T-helper 1 cell treated with Interleukin-12 subunit alpha and Interleukin-12 subunit beta and Interleukin-4 antibody, amounts not matched to agents 30 ng/mL and 1 ng/mL, for 36 hours (primary cell): Measurements from ENCODE around the gene DHH. TPM values are rescaled to one million over a fixed set of nuclear protein-coding genes. Genes with fewer than 3 reads are reported as not detected.

Source experiments
- intact Hi-C: fragments of 100-400 bp; cut with micrococcal nuclease; formaldehyde crosslinking; loops from one replicate; pipeline ENCODE4 v1.15.1; 2024
- total RNA-seq: library from RNA; stranded (reverse); gene quantifications from 2 replicates; pipeline ENCODE4 v1.2.3, GENCODE V29; 2022

The DHH gene
- total RNA-seq, 1 donor from 2014 or later, result not detected

DNA sequence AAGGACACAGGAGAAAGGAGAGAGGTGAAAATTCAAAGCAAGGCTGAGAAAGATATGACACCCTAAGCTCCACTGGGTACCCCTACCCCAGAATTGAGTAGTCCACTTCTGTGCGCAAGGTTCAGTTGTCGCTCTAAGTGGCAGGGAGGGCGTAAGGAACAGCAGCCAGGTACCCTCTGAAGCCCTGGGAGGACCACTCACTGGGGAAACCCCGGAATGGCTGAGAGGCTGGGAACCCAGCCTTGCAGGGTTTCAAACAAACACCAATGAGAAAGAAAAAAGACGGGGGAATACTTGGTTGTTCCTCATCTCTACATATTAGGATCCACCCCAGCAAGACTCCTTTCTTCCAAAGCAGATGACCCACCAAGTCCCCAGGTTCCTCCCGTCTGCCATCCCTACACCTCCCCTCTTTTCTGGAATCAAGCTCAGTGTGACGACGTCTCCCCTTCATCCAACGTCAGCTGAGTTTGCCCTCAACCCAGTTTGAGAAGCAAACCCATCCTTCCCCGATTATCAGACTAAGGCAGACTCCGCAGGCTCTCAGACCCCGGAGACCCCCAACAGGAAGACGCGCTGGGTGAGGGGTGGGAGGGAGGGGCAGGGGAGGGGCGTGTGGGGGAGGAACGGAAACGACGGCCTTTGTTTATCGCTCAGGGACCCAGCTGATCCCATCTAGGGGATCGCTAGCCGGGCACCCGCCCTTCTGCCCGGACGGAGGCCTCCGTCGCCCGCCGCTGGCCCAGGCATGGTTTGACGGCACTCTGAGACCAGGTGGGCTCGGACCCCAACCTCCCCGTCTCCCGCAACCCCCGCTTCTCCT lies 15.3 kb upstream of the DHH start:
- intact Hi-C loops, result loop anchor here (1.0 to 5.0 kb wide), 11 partner anchors 12 to 632 kb away; partner anchors contain the start of genes MCRS1, PRKAG1, TMBIM6 and TUBA1A

DNA sequence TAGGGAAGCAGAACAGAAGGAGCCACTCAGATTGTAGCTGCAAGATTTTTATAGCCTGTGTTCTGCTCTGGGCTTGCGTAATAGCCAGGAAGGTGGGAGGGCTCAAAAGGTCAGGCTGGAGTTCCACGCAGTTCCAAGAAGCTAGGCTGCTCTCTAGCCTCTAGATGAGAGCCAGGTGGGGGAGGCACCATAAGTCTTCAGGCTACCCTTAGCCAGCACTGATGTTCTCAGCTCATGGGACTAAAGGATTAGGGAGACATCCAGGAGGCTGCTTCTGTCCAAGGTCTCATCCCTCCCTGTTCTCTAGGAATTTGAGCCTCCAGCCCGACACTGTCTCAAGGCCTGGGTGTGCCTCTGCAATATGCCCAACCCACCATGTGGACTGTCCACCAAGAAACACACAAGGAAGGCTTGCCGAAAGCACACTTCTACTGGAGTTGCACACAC lies 14.4 kb upstream of the DHH start:
- intact Hi-C loops, result no loop called here

DNA sequence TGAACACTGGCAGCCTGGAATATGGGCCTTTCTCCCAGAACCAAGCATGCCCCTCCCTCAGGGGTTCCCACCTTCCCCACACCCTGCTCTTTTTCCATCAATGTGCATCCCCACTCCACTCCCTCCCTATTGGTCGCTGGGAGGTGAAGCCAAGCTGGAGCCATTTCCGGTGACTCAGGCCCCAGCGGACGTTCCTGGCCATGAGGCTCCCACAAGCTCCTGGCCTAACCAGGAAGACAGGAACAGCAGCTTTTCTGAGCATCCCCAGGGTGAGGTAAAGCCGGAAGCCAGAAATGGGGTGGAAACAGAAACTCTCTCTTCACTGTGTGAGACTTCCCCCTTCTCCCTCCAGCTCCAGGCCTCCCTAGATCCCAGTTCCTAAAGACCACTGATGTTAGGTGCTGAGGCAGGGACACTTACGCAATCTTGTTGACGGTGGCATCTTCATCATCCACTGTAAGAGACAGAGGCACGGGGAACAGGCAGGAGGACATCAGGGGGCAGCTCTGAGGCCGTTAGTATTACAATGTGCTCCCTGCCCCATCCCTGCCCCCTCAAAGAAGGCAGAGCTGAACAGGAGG lies 11.0 kb upstream of the DHH start:
- intact Hi-C loops, result no loop called here

- intact Hi-C loops, result no loop called here
Measured at GRCh38 chr12:49104822-49105221, 10.2 kb upstream of the DHH start.

GRCh38 chr12:49100380-49100779 lies 5.8 kb upstream of the DHH start:
- intact Hi-C loops, result no loop called here

GRCh38 chr12:49098703-49099102 lies 4.1 kb upstream of the DHH start:
- intact Hi-C loops, result loop anchor here (1.0 kb wide), 3 partner anchors 10 to 34 kb away; partner anchors contain the start of gene LMBR1L

- intact Hi-C loops, result loop anchor here (1.0 kb wide), 3 partner anchors 10 to 34 kb away; partner anchors contain the start of gene LMBR1L
Measured at GRCh38 chr12:49098035-49098451, 3.4 kb upstream of the DHH start.

GRCh38 chr12:49097381-49097780 lies 2.8 kb upstream of the DHH start:
- intact Hi-C loops, result no loop called here

DNA sequence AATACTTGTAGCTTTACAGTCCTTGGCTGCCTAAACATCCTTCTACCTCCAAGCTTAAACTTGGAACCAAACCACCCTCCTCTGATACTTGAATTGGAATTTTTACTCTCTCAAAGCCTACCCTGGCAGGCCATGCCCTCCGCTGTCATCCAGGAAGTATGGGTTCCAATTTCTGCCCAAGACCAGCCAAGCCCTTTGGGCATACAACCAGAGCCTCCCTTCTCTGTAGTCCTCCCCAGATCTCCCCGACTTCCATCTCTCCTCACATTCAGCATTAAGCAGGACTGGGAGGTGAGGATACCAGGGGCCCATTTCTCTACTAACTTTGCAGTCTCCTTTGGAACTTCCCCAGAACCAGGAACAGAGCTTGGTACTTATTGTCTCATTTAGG lies 369 bp upstream of the DHH start:
- intact Hi-C loops, result loop anchor here (5.0 kb wide), 2 partner anchors 98 to 247 kb away; partner anchors contain the start of gene DDN

- intact Hi-C loops, result loop anchor here (5.0 kb wide), 2 partner anchors 96 to 249 kb away; partner anchors contain the start of gene DDN
Measured at GRCh38 chr12:49093792-49094159, 825 bp downstream of the DHH start.

GRCh38 chr12:49092816-49093406 lies 1.7 kb downstream of the DHH start:
- intact Hi-C loops, result loop anchor here (5.0 kb wide), 2 partner anchors 96 to 249 kb away; partner anchors contain the start of gene DDN

DNA sequence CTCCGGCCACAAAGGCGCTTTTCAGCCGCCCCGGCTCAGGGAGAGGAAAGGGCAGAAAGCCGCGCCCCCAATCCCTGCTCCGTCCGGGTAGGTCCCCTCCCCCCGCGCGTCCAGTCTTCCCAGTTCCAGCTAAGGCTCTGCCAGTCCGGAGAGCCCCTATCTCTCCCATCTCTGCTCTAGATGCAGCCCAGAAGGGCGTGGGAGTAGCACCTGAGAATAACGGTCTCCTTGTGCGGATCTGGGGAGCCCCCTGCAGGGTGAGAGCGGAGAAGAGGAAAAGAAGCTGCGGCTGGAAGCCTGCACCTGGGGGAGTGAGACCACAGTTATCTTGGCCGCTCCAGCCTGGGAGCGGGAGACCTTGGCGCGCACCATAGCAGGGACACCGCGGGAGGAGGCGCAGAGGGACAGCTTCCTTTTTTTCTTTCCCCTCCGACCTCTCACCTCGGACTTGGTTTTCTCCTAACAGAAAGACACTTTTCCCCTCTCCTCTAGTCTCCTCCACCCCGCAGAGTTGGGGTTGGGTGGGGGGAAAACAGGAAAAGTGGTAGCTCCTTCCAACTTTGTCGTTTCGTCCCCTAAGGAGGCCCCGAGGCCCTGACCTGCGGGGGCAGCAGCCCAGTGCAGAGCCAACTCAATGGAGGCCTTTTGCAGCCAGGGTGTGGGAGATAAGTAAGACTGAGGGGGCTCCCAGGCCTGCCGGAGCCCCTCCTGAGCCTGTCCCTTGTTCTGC lies 2.4 kb downstream of the DHH start:
- intact Hi-C loops, result loop anchor here (5.0 kb wide), 2 partner anchors 95 to 250 kb away; partner anchors contain the start of gene DDN

DNA sequence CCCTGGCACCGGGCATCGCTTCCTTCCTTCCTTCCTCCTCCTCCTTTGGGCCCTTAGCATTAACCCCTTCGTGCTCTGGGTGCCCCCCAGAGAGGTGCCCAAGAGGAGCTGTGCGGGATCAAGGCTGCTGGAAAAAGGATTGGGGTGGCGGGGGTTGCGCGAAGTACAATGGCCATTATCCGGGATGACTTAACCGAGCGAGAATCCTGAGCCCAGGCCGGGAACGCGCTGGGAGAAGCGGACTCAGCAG lies 2.8 kb downstream of the DHH start:
- intact Hi-C loops, result loop anchor here (5.0 kb wide), 2 partner anchors 94 to 251 kb away; partner anchors contain the start of gene DDN

DNA sequence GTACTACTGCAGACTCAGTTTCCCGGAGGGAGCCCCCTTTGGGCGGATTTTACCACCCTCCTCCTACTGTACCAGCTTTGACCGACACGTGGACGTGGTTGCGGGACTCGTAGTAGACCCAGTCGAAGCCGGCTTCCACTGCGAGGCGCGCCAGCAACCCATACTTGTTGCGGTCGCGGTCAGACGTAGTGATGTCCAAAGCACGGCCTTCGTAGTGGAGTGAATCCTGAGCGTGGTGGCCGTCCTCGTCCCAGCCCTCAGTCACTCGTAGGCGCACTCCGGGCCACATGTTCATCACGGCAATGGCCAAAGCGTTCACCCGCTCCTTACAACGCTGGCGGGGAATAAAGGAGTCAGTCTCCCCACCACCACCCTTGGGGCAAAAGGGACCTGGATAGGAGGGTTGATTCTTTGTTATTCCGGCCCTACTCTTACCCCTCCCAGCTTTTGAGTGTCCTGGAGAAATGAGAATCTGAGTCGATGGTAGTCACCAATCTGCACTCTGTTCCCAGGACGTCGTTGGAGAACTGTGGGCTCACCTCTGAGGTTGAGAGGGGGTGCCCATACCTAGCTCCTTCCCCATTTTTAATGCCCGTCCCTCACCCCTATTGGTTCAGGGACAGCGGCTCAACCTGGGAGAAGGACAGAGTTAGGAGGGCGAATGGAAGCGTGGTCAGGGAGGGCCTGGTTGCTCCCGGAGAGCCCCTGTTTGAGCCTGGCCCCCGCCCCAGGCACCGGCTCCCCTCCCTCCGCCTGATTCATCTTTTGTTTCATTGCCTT lies 3.4 kb downstream of the DHH start:
- intact Hi-C loops, result loop anchor here (5.0 kb wide), 2 partner anchors 94 to 251 kb away; partner anchors contain the start of gene DDN

- intact Hi-C loops, result loop anchor here (2.0 to 5.0 kb wide), 3 partner anchors 93 to 252 kb away; partner anchors contain the start of gene DDN
Measured at GRCh38 chr12:49089821-49090773, 4.5 kb downstream of the DHH start.

- intact Hi-C loops, result loop anchor here (1.0 to 2.0 kb wide), 8 partner anchors 9 to 146 kb away; partner anchors contain the start of genes LMBR1L and TUBA1A
Measured at GRCh38 chr12:49088932-49089330, 5.7 kb downstream of the DHH start.

- intact Hi-C loops, result loop anchor here (1.0 to 2.0 kb wide), 8 partner anchors 10 to 147 kb away; partner anchors contain the start of genes LMBR1L and TUBA1A
Measured at GRCh38 chr12:49088150-49088931, 6.3 kb downstream of the DHH start.

DNA sequence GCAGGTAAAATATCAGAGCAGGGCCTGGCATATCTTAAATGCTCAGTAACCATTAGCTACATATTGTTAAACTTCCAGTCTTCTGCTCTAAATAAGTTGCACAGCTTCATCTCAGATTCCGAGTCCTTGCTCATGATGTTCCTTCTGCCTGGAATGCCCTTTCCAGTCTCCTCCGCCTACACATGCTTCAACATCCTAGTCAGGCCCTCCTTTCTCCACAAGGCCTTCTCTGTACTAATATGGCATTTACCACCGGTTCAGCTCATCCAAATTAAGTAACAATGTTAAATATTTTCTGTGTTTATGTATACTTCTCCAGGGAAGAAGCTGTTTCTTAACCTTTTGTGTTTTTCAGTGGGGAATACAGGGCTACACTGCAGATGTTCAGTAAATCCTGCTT lies 8.5 kb downstream of the DHH start:
- intact Hi-C loops, result no loop called here
